Endodermal cell (in vitro differentiated cells): ENCODE results near the gene TSEN34. TPM values are rescaled to one million over a fixed set of nuclear protein-coding genes. Genes with fewer than 3 reads are reported as not detected.

Source experiments
- DNase-seq: peaks from one replicate; pipeline ENCODE4 v3.0.0-alpha.2; 2017
- H3K27ac ChIP-seq: 2 replicates; pipeline ENCODE4 v1.5.1; 2013; ENCODE audit warnings: mild to moderate bottlenecking, low read depth, low read length, moderate library complexity
- H3K27me3 ChIP-seq: 2 replicates; pipeline ENCODE4 v1.6.1; 2013; ENCODE audit warnings: mild to moderate bottlenecking, low read length, moderate library complexity; ENCODE audit not compliant: insufficient read depth, control insufficient read depth, poor library complexity, severe bottlenecking
- H3K36me3 ChIP-seq: 2 replicates; pipeline ENCODE4 v1.7.0; 2013; ENCODE audit warnings: mild to moderate bottlenecking, low read length, moderate library complexity; ENCODE audit not compliant: control insufficient read depth, insufficient read depth
- H3K4me1 ChIP-seq: one replicate; pipeline ENCODE4 v1.7.0; 2013; ENCODE audit warnings: low read length; ENCODE audit not compliant: control insufficient read depth, insufficient read depth
- H3K4me3 ChIP-seq: 2 replicates; pipeline ENCODE4 v1.5.1; 2013; ENCODE audit warnings: mild to moderate bottlenecking, low read length, moderate library complexity
- H3K9ac ChIP-seq: 2 replicates; pipeline ENCODE4 v1.6.1; 2013; ENCODE audit warnings: mild to moderate bottlenecking, low read length, moderate library complexity; ENCODE audit not compliant: poor library complexity, severe bottlenecking; ENCODE audit errors: extremely low read depth
- H3K9me3 ChIP-seq: 2 replicates; pipeline ENCODE4 v1.6.1; 2013; ENCODE audit warnings: mild to moderate bottlenecking, low read length, moderate library complexity; ENCODE audit not compliant: control insufficient read depth
- H3K27ac Mint-ChIP-seq: 2 replicates; pipeline ENCODE4 v1.8.0; 2020; ENCODE audit warnings: mixed read lengths
- H3K27me3 Mint-ChIP-seq: 2 replicates; pipeline ENCODE4 v1.8.0; 2021; ENCODE audit warnings: mild to moderate bottlenecking, mixed read lengths; ENCODE audit not compliant: insufficient read depth
- H3K36me3 Mint-ChIP-seq: 2 replicates; pipeline ENCODE4 v1.8.0; 2020; ENCODE audit warnings: low read depth, mixed read lengths
- H3K4me1 Mint-ChIP-seq: 2 replicates; pipeline ENCODE4 v1.8.0; 2020; ENCODE audit warnings: mixed read lengths
- H3K4me3 Mint-ChIP-seq: 2 replicates; pipeline ENCODE4 v1.8.0; 2020; ENCODE audit warnings: mild to moderate bottlenecking, moderate library complexity, mixed read lengths
- H3K9me3 Mint-ChIP-seq: 2 replicates; pipeline ENCODE4 v1.8.0; 2020; ENCODE audit warnings: mild to moderate bottlenecking, mixed read lengths
- WGBS, 2 experiments: methylation state at CpG; one replicate each; pipeline versions ENCODE4 v1.1.5 to v1.1.7; 2013; ENCODE audit warnings: missing lambda C conversion rate in 2 of 2, mixed read lengths in 1 of 2; ENCODE audit not compliant: insufficient coverage in 1 of 2, insufficient read length in 1 of 2; 5-methylcytosine and 5-hydroxymethylcytosine counted together
- long read RNA-seq, 4 experiments: library from polyadenylated mRNA in 2 of 4; library from RNA in 1 of 4; library from capped mRNA in 1 of 4; stranded (forward) in 3 of 4; unstranded in 1 of 4; transcript quantifications; one replicate each; pipeline ENCODE4 v2.0.0, GENCODE V29; 2020 to 2021; ENCODE audit warnings: inconsistent platforms in 1 of 4
- polyA plus RNA-seq, 2 experiments: library from polyadenylated mRNA; stranded (reverse); fragments of 50-300 nt; gene quantifications; one replicate each; pipeline ENCODE4 v1.2.3, GENCODE V29; 2013
- total RNA-seq, 2 donors: library from RNA; stranded (reverse); fragmentation: NEBNext Ultra II Directional in 1 of 2; extraction: Animal tissue kit (Norgen Biotek cat#: 25700) in 1 of 2; gene quantifications; 2 replicates in 1 of 2; 3 replicates in 1 of 2; pipeline ENCODE4 v1.2.1, GENCODE V29; 2021
- TF ChIP-seq, protein P1 (sequence below): fragments of 200-600 bp; sonication (generic); conservative IDR thresholded peaks from 2 replicates; pipeline ENCODE4 v1.5.0; 2021; ENCODE audit warnings: antibody characterized with exemption, mild to moderate bottlenecking

Gene TSEN34
- total RNA-seq: 10 to 100 TPM; 26.0 to 27.5 TPM
- 47.2 TPM for polyA plus RNA-seq (2013, experiment 1 of 2)
- polyA plus RNA-seq (2013, experiment 2 of 2): 44.8 TPM
- long read RNA-seq, experiment 1, transcript TSEN34-207 (3 exons, 2,372 nt): major isoform, 11 of 25 reads
- long read RNA-seq, experiment 1, transcript TSEN34-203 (4 exons, 1,349 nt): major isoform, 11 of 25 reads
- long read RNA-seq, experiment 1, partial matches to known transcripts: 1 of 25 reads
- long read RNA-seq, experiment 1, other reads (novel, unspliced or antisense): 0 of 25 reads
- long read RNA-seq, experiment 2, transcript TSEN34-207 (3 exons, 2,372 nt): minor isoform, 5 of 79 reads
- long read RNA-seq, experiment 2, transcript TSEN34-201 (5 exons, 2,294 nt): minor isoform, 6 of 79 reads
- long read RNA-seq, experiment 2, transcript TSEN34-203 (4 exons, 1,349 nt): major isoform, 60 of 79 reads
- long read RNA-seq, experiment 2, partial matches to known transcripts: 6 of 79 reads
- long read RNA-seq, experiment 2, other reads (novel, unspliced or antisense): 1 of 79 reads
- long read RNA-seq, experiment 3, transcript TSEN34-201 (5 exons, 2,294 nt): minor isoform, 16 of 72 reads
- long read RNA-seq, experiment 3, transcript TSEN34-203 (4 exons, 1,349 nt): major isoform, 43 of 72 reads
- long read RNA-seq, experiment 3, partial matches to known transcripts: 5 of 72 reads
- long read RNA-seq, experiment 3, other reads (novel, unspliced or antisense): 5 of 72 reads
- long read RNA-seq, experiment 4, partial matches to known transcripts: 1 of 2 reads
- long read RNA-seq, experiment 4, other reads (novel, unspliced or antisense): 0 of 2 reads

DNA sequence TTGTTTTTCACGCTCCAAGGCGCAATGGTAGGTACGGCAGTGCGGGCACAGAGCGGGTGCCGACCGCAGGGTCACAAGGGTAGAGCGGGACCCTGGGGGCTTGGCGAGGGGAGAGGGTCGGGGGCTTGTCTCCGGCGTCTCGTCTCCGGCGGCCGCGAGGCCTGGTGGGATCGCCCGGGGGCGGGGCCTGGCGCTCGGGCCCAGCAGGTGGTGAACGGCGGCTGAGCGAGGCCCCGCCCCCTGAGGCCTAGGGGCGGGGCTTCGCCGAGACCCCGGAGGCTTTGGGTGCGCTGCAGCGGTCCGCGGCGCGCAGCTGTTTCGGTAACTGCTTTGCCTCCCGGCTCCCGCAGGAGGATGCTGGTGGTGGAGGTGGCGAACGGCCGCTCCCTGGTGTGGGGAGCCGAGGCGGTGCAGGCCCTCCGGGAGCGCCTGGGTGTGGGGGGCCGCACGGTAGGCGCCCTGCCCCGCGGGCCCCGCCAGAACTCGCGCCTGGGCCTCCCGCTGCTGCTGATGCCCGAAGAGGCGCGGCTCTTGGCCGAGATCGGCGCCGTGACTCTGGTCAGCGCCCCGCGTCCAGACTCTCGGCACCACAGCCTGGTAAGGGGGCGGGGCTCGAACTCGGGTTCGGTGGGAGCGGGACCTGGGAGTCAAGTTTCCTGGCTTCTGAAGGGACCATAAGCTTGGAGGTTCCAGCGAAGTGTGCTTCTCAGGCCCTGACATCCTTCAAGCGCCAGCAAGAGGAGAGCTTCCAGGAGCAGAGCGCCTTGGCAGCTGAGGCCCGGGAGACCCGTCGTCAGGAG, at the start of gene TSEN34:
Gene TSEN34, plus strand, starts transcription at position 298 of the 800 bp plus-strand sequence. Its CDS starts 57 bp downstream, at position 355.
- Mint-ChIP-seq H3K27me3 (no peaks in the 10 kb centered on the region), H3K4me1 (peaks cover 14% of the 10 kb centered on the region), H3K36me3 (peaks cover 50% of the 10 kb centered on the region), H3K9me3 (no peaks in the 10 kb centered on the region), H3K27ac (peak within 1 kb of the TSS; percentile 100), H3K4me3 (peak within 1 kb of the TSS; percentile 76)
- 0 to 2% methylated on average over 19 to 77 of the region's 77 CpGs for WGBS, 2 experiments
- Histone ChIP-seq H3K9ac (peak within 1 kb of the TSS; percentile 88), H3K4me3 (peak within 1 kb of the TSS; percentile 96), H3K27ac (peak within 1 kb of the TSS; percentile 98), H3K36me3 (peaks cover 43% of the 10 kb centered on the region), H3K4me1 (no peaks in the 10 kb centered on the region), H3K9me3 (no peaks in the 10 kb centered on the region), H3K27me3 (no peaks in the 10 kb centered on the region)
- peak; percentile 94 for DNase-seq
- TF ChIP-seq, protein P1, sequence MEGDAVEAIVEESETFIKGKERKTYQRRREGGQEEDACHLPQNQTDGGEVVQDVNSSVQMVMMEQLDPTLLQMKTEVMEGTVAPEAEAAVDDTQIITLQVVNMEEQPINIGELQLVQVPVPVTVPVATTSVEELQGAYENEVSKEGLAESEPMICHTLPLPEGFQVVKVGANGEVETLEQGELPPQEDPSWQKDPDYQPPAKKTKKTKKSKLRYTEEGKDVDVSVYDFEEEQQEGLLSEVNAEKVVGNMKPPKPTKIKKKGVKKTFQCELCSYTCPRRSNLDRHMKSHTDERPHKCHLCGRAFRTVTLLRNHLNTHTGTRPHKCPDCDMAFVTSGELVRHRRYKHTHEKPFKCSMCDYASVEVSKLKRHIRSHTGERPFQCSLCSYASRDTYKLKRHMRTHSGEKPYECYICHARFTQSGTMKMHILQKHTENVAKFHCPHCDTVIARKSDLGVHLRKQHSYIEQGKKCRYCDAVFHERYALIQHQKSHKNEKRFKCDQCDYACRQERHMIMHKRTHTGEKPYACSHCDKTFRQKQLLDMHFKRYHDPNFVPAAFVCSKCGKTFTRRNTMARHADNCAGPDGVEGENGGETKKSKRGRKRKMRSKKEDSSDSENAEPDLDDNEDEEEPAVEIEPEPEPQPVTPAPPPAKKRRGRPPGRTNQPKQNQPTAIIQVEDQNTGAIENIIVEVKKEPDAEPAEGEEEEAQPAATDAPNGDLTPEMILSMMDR: no peak

- WGBS, 2 experiments: 95 to 100% methylated on average over 1 to 3 of the region's 3 CpGs
- no peaks in the 10 kb centered on the region for H3K9me3 ChIP-seq
- H3K36me3 Mint-ChIP-seq: peaks cover 48% of the 10 kb centered on the region
- H3K27ac ChIP-seq: no peak overlapping the region
- no peaks in the 10 kb centered on the region for H3K27me3 ChIP-seq
- peaks cover 70% of the 10 kb centered on the region for H3K36me3 ChIP-seq
- TF ChIP-seq, protein P1: no peak
- no peak overlapping the region for H3K9ac ChIP-seq
- no peak overlapping the region for H3K4me3 ChIP-seq
- peaks cover 11% of the 10 kb centered on the region for H3K4me1 ChIP-seq
- H3K4me1 Mint-ChIP-seq: peaks cover 25% of the 10 kb centered on the region
- no peak for DNase-seq
- peak overlapping the region; percentile 76 for H3K27ac Mint-ChIP-seq
- no peaks in the 10 kb centered on the region for H3K9me3 Mint-ChIP-seq
- H3K27me3 Mint-ChIP-seq: no peaks in the 10 kb centered on the region
- H3K4me3 Mint-ChIP-seq: no peak overlapping the region
Measured at GRCh38 chr19:54141356-54141755, 49.8 kb upstream of the TSEN34 start.

GRCh38 chr19:54142166-54142780, 48.8 kb upstream of the TSEN34 start:
- Mint-ChIP-seq H3K4me1 (peaks cover 24% of the 10 kb centered on the region), H3K4me3 (no peak overlapping the region), H3K9me3 (no peaks in the 10 kb centered on the region), H3K27ac (peak overlapping the region; percentile 35), H3K36me3 (peaks cover 57% of the 10 kb centered on the region), H3K27me3 (no peaks in the 10 kb centered on the region)
- DNase-seq: no peak
- 89 to 100% methylated on average over 3 to 7 of the region's 7 CpGs for WGBS, 2 experiments
- no peak overlapping the region for H3K4me3 ChIP-seq
- H3K9me3 ChIP-seq: no peaks in the 10 kb centered on the region
- no peak overlapping the region for H3K27ac ChIP-seq
- peaks cover 79% of the 10 kb centered on the region for H3K36me3 ChIP-seq
- no peaks in the 10 kb centered on the region for H3K27me3 ChIP-seq
- H3K4me1 ChIP-seq: peaks cover 11% of the 10 kb centered on the region
- no peak overlapping the region for H3K9ac ChIP-seq
- TF ChIP-seq, protein P1: no peak
